IPS DF 19.7 (cell line): Measurements from ENCODE around the gene MTF1.
A peak's percentile ranks its signal among the peaks of the same experiment; 100 is the strongest.
"Not testable (repeated sequence)": the region's sequence is repeated elsewhere in the genome, so short reads cannot be mapped to it uniquely, and the experiment has no call there.

ENCODE experiments used
- DNase-seq: peaks from one replicate; pipeline ENCODE4 v3.0.0-alpha.2; 2013; ENCODE audit warnings: low read depth, low spot score

MTF1 gene

GRCh38 chr1:37859507-37860345 lies at the start of gene MTF1:
TSS of gene MTF1 (minus strand) at chr1:37859592. CDS start at chr1:37857658, 1,934 bp downstream.
- DNase-seq = peak; percentile 88

GRCh38 chr1:37908531-37908930 lies 49.1 kb upstream of the MTF1 start:
- DNase-seq = not testable (repeated sequence)

- not testable (repeated sequence) for DNase-seq
Measured at GRCh38 chr1:37907416-37908125, 48.2 kb upstream of the MTF1 start.

- DNase-seq = not testable (repeated sequence)
Measured at GRCh38 chr1:37906591-37906990, 47.2 kb upstream of the MTF1 start.

GRCh38 chr1:37905727-37906126 lies 46.3 kb upstream of the MTF1 start:
- DNase-seq = no peak

DNA sequence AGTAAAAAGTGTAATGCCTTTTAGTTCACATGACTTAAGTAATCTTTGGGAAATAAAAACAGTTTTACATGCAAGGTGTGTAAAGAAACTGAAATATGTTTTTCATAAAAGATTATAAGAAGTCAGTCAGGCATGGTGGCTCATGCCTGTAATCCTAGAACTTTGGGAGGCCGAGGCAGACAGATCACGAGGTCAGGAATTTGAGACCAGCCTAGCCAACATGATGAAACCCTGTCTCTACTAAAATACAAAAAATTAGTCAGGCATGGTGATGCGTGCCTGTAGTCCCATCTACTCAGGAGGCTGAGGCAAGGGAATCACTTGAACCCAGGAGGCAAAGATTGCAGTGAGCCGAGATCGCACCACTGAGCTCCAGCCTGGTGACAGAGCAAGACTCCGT lies 44.5 kb upstream of the MTF1 start:
- DNase-seq = not testable (repeated sequence)

DNA sequence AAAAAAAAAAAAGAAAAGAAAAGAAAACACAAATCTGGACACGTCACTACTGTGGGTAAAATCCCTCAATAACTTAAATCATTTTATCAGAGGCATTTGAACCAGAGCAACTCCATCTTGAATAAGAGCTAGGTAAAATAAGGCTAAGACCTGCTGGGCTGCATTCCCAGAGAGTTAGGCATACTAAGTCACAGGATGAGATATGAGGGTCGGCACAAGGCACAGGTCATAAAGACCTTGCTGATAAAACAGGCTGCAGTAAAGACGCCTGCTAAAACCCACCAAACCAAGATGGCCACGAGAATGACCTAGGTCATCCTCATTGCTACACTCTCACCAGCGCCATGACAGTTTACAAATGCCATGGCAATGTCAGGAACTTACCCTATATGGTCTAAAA lies 43.6 kb upstream of the MTF1 start:
- no peak for DNase-seq

DNA sequence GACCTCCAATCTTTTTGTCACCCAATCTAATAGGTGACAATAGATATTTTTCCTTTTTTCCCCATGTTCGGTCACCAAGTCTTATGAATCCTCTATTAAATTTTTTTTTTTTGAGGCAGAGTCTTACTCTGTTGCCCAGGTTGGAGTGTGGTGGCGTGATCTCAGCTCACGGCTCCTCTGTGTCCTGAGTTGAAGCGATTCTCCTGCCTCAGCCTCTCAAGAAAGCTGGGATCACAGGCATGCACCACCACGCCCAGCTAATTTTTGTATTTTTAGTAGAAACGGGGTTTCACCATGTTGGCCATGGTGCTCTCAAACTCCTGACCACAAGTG lies 42.5 kb upstream of the MTF1 start:
- DNase-seq = no peak

GRCh38 chr1:37901191-37901892 lies 42.0 kb upstream of the MTF1 start:
- DNase-seq = no peak

DNA sequence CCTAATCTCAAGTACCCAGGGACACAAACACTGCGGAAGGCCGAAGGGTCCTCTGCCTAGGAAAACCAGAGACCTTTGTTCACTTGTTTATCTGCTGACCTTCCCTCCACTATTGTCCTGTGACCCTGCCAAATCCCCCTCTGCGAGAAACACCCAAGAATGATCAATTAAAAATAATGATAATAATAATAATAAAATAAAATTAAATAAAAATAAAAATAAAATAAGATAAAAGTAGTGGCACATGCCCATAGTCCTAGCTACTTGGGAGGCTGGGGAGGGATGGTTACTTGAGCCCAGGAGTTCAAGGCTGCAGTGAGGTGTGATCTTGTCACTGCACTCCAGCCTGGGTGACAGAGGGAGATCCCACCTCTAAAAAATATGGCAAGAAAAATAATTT lies 38.2 kb upstream of the MTF1 start:
- DNase-seq = not testable (repeated sequence)

DNA sequence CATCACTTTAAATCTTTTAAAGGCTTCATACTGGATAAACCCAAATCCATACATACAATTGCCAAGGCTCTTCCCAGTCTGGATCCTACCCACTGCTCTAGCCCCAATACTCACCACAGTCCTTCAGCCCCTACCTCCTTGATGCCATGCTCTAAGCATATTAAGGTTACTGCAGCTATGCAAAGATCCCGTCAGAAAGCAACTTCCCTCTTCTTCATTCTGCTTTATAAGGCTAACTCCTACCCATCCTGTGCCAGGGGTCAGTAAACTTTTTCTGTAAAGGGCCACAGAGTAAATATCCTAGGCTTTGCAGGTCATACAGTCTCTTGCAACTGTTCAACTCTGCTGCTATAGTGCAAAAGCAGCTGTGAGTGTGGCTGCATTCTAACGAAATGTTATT lies 34.3 kb upstream of the MTF1 start:
- DNase-seq = no peak

DNA sequence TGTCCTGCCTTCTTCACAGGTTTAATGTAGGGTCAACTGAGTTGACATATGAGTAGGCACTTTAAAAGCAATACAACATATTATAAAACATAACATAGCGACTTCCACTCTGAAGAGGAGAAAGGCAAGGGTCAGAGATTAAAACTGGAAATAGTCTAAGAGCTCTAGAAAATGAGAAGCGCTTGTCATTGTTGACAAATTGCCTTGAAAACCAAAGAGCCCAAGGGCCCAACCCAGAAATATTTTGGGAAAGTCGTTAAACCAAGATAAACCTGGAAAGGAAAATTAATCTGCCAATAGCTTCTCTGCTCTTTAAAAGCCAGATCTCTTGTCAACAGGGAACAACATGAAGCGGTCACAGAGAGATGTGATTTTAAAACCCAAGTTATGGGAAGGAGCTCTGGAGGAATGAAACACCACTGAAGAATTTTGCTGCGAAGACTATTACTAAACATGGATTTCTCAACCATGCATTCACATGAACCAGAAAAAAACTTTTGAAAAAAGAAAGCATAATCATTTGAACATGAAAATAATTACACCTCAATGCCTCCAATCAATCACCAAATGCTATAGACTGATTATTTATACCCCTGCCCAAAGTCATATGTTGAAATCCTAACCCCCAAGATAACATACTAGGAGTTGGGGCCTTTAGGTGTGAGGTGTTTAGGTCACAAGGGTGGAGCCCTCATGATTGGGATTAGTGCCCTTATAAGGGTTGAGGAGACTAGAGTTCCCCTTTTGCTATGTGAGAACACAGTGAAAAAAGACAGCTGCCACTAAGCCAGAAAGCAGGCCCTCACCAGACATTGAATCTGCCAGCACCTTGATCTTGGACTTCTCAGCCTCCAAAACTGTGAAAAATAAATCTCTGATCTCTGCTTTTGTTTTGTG lies 33.0 kb upstream of the MTF1 start:
- no peak for DNase-seq

GRCh38 chr1:37890378-37891014 lies 31.1 kb upstream of the MTF1 start:
- no peak for DNase-seq

- DNase-seq = no peak
Measured at GRCh38 chr1:37888022-37888700, 28.8 kb upstream of the MTF1 start.

GRCh38 chr1:37884145-37884544 lies 24.8 kb upstream of the MTF1 start:
- DNase-seq = no peak

DNA sequence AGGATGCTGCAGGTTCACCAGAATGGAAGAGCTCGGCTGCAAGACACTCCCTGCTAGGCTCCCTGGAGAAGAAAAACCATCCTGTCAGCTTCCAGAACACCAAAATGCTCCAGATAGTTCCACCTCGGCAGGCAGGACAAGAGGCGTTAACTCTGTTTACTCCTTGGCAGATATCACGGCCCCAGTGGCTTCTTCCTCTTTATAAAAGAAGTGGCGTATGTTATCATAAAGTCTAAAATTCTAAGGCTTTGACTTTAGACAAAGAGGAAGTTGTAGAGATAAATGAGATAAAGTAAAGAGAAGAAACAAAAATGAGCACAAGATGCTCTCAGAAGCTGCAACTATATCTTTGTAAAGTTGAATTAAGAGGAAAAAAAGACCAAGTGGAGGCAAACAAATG lies 24.3 kb upstream of the MTF1 start:
- no peak for DNase-seq

- DNase-seq = no peak
Measured at GRCh38 chr1:37879865-37880264, 20.5 kb upstream of the MTF1 start.

GRCh38 chr1:37878071-37878470 lies 18.7 kb upstream of the MTF1 start:
- DNase-seq = no peak

DNA sequence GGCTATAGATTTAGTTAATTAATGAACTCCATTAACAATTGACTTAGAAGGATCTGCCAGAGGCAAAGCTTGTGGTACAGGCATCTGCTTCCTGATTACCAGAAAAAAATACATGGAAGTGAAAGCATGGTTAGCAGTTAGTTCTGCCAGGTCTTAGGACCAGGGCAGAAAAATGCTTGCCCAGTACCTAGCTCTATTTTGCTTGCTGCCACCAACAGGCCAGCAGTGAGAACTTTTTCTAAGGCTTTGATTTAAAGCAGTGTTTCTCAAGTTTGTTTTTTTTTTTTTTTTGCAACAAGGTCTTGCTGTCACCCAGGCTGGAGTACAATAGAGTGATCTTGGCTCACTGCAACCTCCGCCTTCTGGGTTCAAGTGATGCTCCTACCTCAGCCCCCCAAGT lies 16.4 kb upstream of the MTF1 start:
- no peak for DNase-seq

- no peak for DNase-seq
Measured at GRCh38 chr1:37872692-37873091, 13.3 kb upstream of the MTF1 start.
